H1 (cell line): ENCODE data around the gene SHCBP1L. TPM values are rescaled to one million over a fixed set of nuclear protein-coding genes. Genes with fewer than 3 reads are reported as not detected.
A peak's percentile ranks its signal among the peaks of the same experiment; 100 is the strongest.

ENCODE experiments used
- CTCF ChIA-PET: fragments of 300-600 bp; sonication (Branson Sonifier 250); formaldehyde crosslinking; loops from one replicate; lab custom pipeline; 2021; ENCODE audit not compliant: partially characterized antibody; lab: Charles Lee
- POLR2A ChIA-PET: fragments of 300-600 bp; sonication (Branson Sonifier 250); formaldehyde crosslinking; loops from one replicate; lab custom pipeline; 2021; ENCODE audit warnings: inconsistent platforms; ENCODE audit not compliant: partially characterized antibody; lab: Charles Lee
- DNase-seq, 2 experiments: peaks; one replicate each; pipeline versions ENCODE4 v3.0.0 to v3.0.0-alpha.2; 2010 to 2022; ENCODE audit warnings: low spot score in 2 of 2, low read depth in 1 of 2, mixed read lengths in 1 of 2
- FAIRE-seq: peaks from 2 replicates; lab custom pipeline; 2011; peaks lifted over from hg19 to GRCh38; lab: Jason Lieb, UNC
- H2AFZ ChIP-seq: 2 replicates; pipeline ENCODE4 v1.8.1; 2012; ENCODE audit warnings: low read length, inconsistent platforms
- H2AK5ac ChIP-seq: 2 replicates; pipeline ENCODE4 v1.6.1; 2013; ENCODE audit warnings: low read depth, low read length
- H2BK120ac ChIP-seq: replicated peaks from 2 replicates; pipeline ENCODE3; 2013; ENCODE audit warnings: low read depth, low read length, inconsistent platforms
- H2BK12ac ChIP-seq: 2 replicates; pipeline ENCODE4 v1.6.1; 2013; ENCODE audit warnings: low read depth, low read length
- H2BK15ac ChIP-seq: 2 replicates; pipeline ENCODE4 v1.6.1; 2013; ENCODE audit warnings: low read length
- H2BK20ac ChIP-seq: 2 replicates; pipeline ENCODE4 v1.6.1; 2013; ENCODE audit warnings: low read length
- H2BK5ac ChIP-seq: 2 replicates; pipeline ENCODE4 v1.6.1; 2013; ENCODE audit warnings: low read depth, low read length
- H3K14ac ChIP-seq: 2 replicates; pipeline ENCODE4 v1.6.1; 2013; ENCODE audit warnings: inconsistent platforms; ENCODE audit not compliant: insufficient read length
- H3K18ac ChIP-seq: 2 replicates; pipeline ENCODE4 v1.6.1; 2013; ENCODE audit warnings: low read length; ENCODE audit errors: extremely low read depth
- H3K23ac ChIP-seq: 2 replicates; pipeline ENCODE4 v1.6.1; 2013; ENCODE audit warnings: inconsistent platforms; ENCODE audit not compliant: insufficient read length
- H3K23me2 ChIP-seq: 2 replicates; pipeline ENCODE4 v1.6.1; 2013; ENCODE audit warnings: low read depth, low read length
- H3K27ac ChIP-seq: 2 replicates; pipeline ENCODE4 v1.6.1; 2011; ENCODE audit warnings: low read depth, low read length, inconsistent platforms
- H3K27me3 ChIP-seq, 4 experiments: replicated peaks in 1 of 4; 1 replicate in 1 of 4; 2 replicates in 3 of 4; pipeline versions ENCODE4 v1.6.1 to v1.8.1; 2011 to 2013; ENCODE audit warnings: low read length in 3 of 4, mild to moderate bottlenecking in 3 of 4, inconsistent platforms in 2 of 4, mixed read lengths in 2 of 4, moderate library complexity in 1 of 4; ENCODE audit not compliant: control insufficient read depth in 3 of 4, insufficient read depth in 3 of 4; ENCODE audit errors: extremely low read depth in 1 of 4
- H3K36me3 ChIP-seq, 4 experiments: 2 replicates each; pipeline versions ENCODE4 v1.6.1 to v1.8.1; 2011 to 2013; ENCODE audit warnings: mild to moderate bottlenecking in 4 of 4, low read length in 3 of 4, moderate library complexity in 2 of 4, control low read depth in 1 of 4, inconsistent platforms in 1 of 4; ENCODE audit not compliant: insufficient read depth in 4 of 4, control insufficient read depth in 2 of 4
- H3K4ac ChIP-seq: replicated peaks from 2 replicates; pipeline ENCODE3; 2013; ENCODE audit warnings: low read length, low read depth, mixed read lengths, inconsistent platforms; ENCODE audit not compliant: insufficient read length
- H3K4me1 ChIP-seq, 4 experiments: replicated peaks in 1 of 4; 1 replicate in 1 of 4; 2 replicates in 3 of 4; pipeline versions ENCODE4 v1.6.1 to v1.8.1; 2011 to 2013; ENCODE audit warnings: low read length in 3 of 4, inconsistent platforms in 2 of 4, mixed read lengths in 1 of 4; ENCODE audit not compliant: insufficient read depth in 4 of 4, control insufficient read depth in 3 of 4
- H3K4me2 ChIP-seq, 2 experiments: 2 replicates each; pipeline versions ENCODE4 v1.6.1 to v1.8.1; 2011 to 2013; ENCODE audit warnings: low read depth in 2 of 2, low read length in 2 of 2, control low read depth in 1 of 2, inconsistent platforms in 1 of 2, mild to moderate bottlenecking in 1 of 2; ENCODE audit not compliant: insufficient read depth in 1 of 2
- H3K4me3 ChIP-seq, 4 experiments: fragments of 200-600, 300-600 bp in 1 of 4; sonication (generic), shearing (Covaris generic), sonication (Bioruptor Twin) in 1 of 4; 2 replicates each; pipeline versions ENCODE4 v1.5.1 to v1.8.1; 2011 to 2016; ENCODE audit warnings: low read length in 4 of 4, low read depth in 3 of 4, control low read depth in 2 of 4, inconsistent platforms in 2 of 4, mild to moderate bottlenecking in 2 of 4, mixed read lengths in 1 of 4, moderate library complexity in 1 of 4; ENCODE audit not compliant: insufficient read depth in 2 of 4; ENCODE audit errors: extremely low read depth in 1 of 4
- H3K56ac ChIP-seq: replicated peaks from 2 replicates; pipeline ENCODE3; 2013; ENCODE audit warnings: low read depth, mild to moderate bottlenecking, mixed read lengths, low read length, inconsistent platforms; ENCODE audit not compliant: insufficient read length
- H3K79me1 ChIP-seq: 2 replicates; pipeline ENCODE4 v1.6.1; 2013; ENCODE audit warnings: low read depth, low read length, control low read depth
- H3K79me2 ChIP-seq, 2 experiments: 2 replicates each; pipeline versions ENCODE4 v1.6.1 to v1.8.1; 2012 to 2013; ENCODE audit warnings: low read length in 2 of 2, mild to moderate bottlenecking in 2 of 2, inconsistent platforms in 1 of 2; ENCODE audit not compliant: insufficient read depth in 2 of 2, control insufficient read depth in 1 of 2
- H3K9ac ChIP-seq, 4 experiments: replicated peaks in 1 of 4; 1 replicate in 1 of 4; 2 replicates in 3 of 4; pipeline versions ENCODE4 v1.6.1 to v1.8.1; 2011 to 2013; ENCODE audit warnings: low read depth in 3 of 4, low read length in 3 of 4, control low read depth in 2 of 4, mild to moderate bottlenecking in 2 of 4, moderate library complexity in 2 of 4, inconsistent platforms in 1 of 4; ENCODE audit errors: extremely low read depth in 1 of 4
- H3K9me3 ChIP-seq, 2 experiments: 2 replicates each; pipeline versions ENCODE4 v1.6.1 to v1.8.1; 2012 to 2013; ENCODE audit warnings: mild to moderate bottlenecking in 2 of 2, moderate library complexity in 2 of 2, control low read depth in 1 of 2, inconsistent platforms in 1 of 2, low read depth in 1 of 2, low read length in 1 of 2, mixed read lengths in 1 of 2; ENCODE audit not compliant: insufficient read depth in 2 of 2
- H4K20me1 ChIP-seq, 2 experiments: replicated peaks in 1 of 2; 2 replicates each; pipeline versions ENCODE3 to v1.8.1; 2011 to 2013; ENCODE audit warnings: inconsistent platforms in 2 of 2, low read length in 2 of 2, mild to moderate bottlenecking in 1 of 2; ENCODE audit not compliant: insufficient read depth in 2 of 2, control insufficient read depth in 1 of 2
- H4K5ac ChIP-seq: 2 replicates; pipeline ENCODE4 v1.6.1; 2013; ENCODE audit warnings: low read length, low read depth, mixed read lengths, inconsistent platforms; ENCODE audit not compliant: insufficient read length
- H4K8ac ChIP-seq: 2 replicates; pipeline ENCODE4 v1.8.0; 2013; ENCODE audit warnings: mild to moderate bottlenecking, moderate library complexity, low read length, inconsistent platforms; ENCODE audit not compliant: insufficient read depth; ENCODE audit errors: extremely low read depth
- H4K91ac ChIP-seq: replicated peaks from 2 replicates; pipeline ENCODE3; 2013; ENCODE audit warnings: low read length, mixed read lengths, inconsistent platforms; ENCODE audit not compliant: insufficient read length
- BCL11A ChIP-seq, 2 experiments: IDR thresholded peaks; one replicate each; pipeline ENCODE4 v1.6.1; 2011; ENCODE audit warnings: low read depth in 2 of 2, low read length in 2 of 2, mild to moderate bottlenecking in 2 of 2
- FOSL1 ChIP-seq: IDR thresholded peaks from 2 replicates; pipeline ENCODE4 v1.6.1; 2011; ENCODE audit warnings: mild to moderate bottlenecking, low read depth, low read length, moderate library complexity; ENCODE audit not compliant: insufficient read depth
- NANOG ChIP-seq: IDR thresholded peaks from 2 replicates; pipeline ENCODE4 v1.6.1; 2011; ENCODE audit warnings: low read length, low read depth, mild to moderate bottlenecking, inconsistent platforms; ENCODE audit not compliant: insufficient read depth, poor library complexity, severe bottlenecking
- RNF2 ChIP-seq: fragments of 200-900, 300-1000 bp; sonication (generic); IDR thresholded peaks from 2 replicates; pipeline ENCODE4 v1.7.1; 2016; ENCODE audit warnings: borderline replicate concordance, low read depth, mild to moderate bottlenecking, antibody characterized with exemption, low read length; ENCODE audit not compliant: poor library complexity, severe bottlenecking; ENCODE audit errors: missing control alignments
- SP4 ChIP-seq: IDR thresholded peaks from 2 replicates; pipeline ENCODE4 v1.6.1; 2012; ENCODE audit warnings: low read length, inconsistent platforms
- WGBS, 2 experiments: shearing (Covaris generic) in 1 of 2; methylation state at CpG; one replicate each; pipeline versions ENCODE4 v1.1.6 to v1.1.7; 2013 to 2015; ENCODE audit warnings: low lambda C conversion rate in 2 of 2, mixed read lengths in 2 of 2, inconsistent platforms in 1 of 2, low coverage in 1 of 2, missing lambda C conversion rate in 1 of 2; ENCODE audit not compliant: insufficient replicate concordance in 2 of 2, insufficient coverage in 1 of 2, insufficient read length in 1 of 2; ENCODE audit errors: extremely low coverage in 1 of 2, missing lambda C conversion rate in 1 of 2; 5-methylcytosine and 5-hydroxymethylcytosine counted together
- long read RNA-seq, 2 experiments: library from RNA in 1 of 2; library from capped mRNA in 1 of 2; stranded (forward); transcript quantifications; one replicate each; pipeline ENCODE4 v2.0.0, GENCODE V29; 2021; ENCODE audit warnings: inconsistent platforms in 1 of 2
- polyA minus RNA-seq, 3 experiments: library from RNA; depleted of rRNA, polyadenylated mRNA; stranded (reverse); fragments of >200 nt; gene quantifications; 1 replicate in 2 of 3; 2 replicates in 1 of 3; pipeline ENCODE4 v1.2.3, GENCODE V29; 2011
- polyA plus RNA-seq, 7 experiments: library from polyadenylated mRNA; depleted of rRNA in 3 of 7; stranded (reverse) in 5 of 7; unstranded in 2 of 7; fragments of >200 nt in 5 of 7; fragments of 200-250 nt in 2 of 7; gene quantifications; 1 replicate in 5 of 7; 2 replicates in 1 of 7; 4 replicates in 1 of 7; pipeline versions ENCODE4 v1.2.1 to v1.2.3, GENCODE V29; 2011 to 2013; ENCODE audit warnings: missing spikeins in 2 of 7, mixed read lengths in 2 of 7
- total RNA-seq: library from RNA; stranded (reverse); fragmentation: NEBNext Ultra II Directional; extraction: Animal tissue kit (Norgen Biotek cat#: 25700); gene quantifications from 2 replicates; pipeline ENCODE4 v1.2.1, GENCODE V29; 2021
- TF ChIP-seq, protein P1 (sequence below): IDR thresholded peaks from 2 replicates; pipeline ENCODE4 v1.6.1; 2012; ENCODE audit warnings: inconsistent platforms
- TF ChIP-seq, protein P2 (sequence below): IDR thresholded peaks from 2 replicates; pipeline ENCODE4 v1.6.1; 2012; ENCODE audit warnings: inconsistent platforms

SHCBP1L gene
- total RNA-seq: not detected in 2 replicates
- polyA plus RNA-seq (2011; rRNA removed): not detected in 2 replicates
- not detected for polyA plus RNA-seq (2011; cell fraction: cytosol; rRNA removed)
- polyA plus RNA-seq (2011; cell fraction: nucleus; rRNA removed): not detected
- polyA plus RNA-seq (2012, experiment 1 of 2): not detected in 4 replicates
- not detected for polyA plus RNA-seq (2012, experiment 2 of 2)
- not detected for polyA plus RNA-seq (2013, experiment 1 of 2)
- polyA plus RNA-seq (2013, experiment 2 of 2): not detected
- polyA minus RNA-seq (2011; rRNA and poly(A)+ RNA removed): 0.29 TPM in 1 of 2 replicates, not detected in the other
- not detected for polyA minus RNA-seq (2011; cell fraction: cytosol; rRNA and poly(A)+ RNA removed)
- polyA minus RNA-seq (2011; cell fraction: nucleus; rRNA and poly(A)+ RNA removed): not detected
- long read RNA-seq, experiment 1: 0 reads
- long read RNA-seq, experiment 2: 0 reads

DNA sequence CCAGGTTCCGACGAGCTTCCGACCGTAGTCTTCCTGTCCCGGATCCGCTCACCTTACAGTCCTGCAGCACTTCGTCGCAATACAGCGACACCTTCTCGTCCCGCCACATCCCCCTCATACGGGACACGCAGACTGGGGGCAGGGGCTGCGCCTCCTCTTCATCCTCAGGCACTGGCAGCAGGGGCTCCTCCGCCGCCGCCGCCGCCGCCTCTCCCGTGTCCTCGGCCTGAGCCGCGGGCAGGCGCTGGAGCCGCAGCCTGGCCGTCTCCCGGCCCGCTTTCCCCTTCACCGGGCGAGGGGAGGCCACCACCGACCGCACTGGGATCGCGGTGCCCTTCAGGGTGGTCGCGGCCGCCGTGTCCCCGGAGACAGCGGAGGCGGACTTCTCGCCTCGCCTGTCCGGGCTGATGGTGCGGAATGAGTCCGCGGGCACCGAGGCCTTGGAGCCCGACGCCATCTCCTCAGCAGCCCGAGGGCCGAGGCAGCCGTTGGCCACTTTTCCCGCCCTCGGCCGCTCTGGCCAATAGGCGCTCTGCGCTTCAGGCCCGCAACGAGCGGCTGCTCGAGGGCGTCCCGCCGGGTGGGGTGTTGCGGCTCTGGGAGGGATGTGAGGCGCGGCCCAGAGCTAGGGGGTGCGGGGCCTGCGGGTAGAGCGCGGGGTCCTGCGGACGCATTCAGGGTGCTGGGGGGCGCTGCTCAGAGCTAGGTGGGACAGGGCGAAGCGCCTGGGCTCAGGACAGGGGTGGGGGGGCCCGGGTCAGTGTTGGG is at the start of gene SHCBP1L:
Gene SHCBP1L, minus strand, starts transcription at position 490 of the 768 bp plus-strand sequence. Its CDS starts 33 bp downstream, at position 457.
- WGBS, 2 experiments: 94% methylated on average over 56 of the region's 79 CpGs; no CpG with 5 or more reads in 1 of the 2 experiments
- no peak within 1 kb of the TSS for H2AK5ac ChIP-seq
- no peak within 1 kb of the TSS for H3K23ac ChIP-seq
- no peak within 1 kb of the TSS for H3K9ac ChIP-seq
- H3K79me1 ChIP-seq: no peaks in the 10 kb centered on the region
- no peak within 1 kb of the TSS for H3K56ac ChIP-seq
- H3K4me3 ChIP-seq: no peak within 1 kb of the TSS
- no peaks in the 10 kb centered on the region for H3K27me3 ChIP-seq
- ChIA-PET POLR2A (interaction anchor here (0.6 kb wide), 1 partner anchor 317 kb away, joined by 3 read pairs; no protein-coding TSS in a partner anchor), CTCF (no interaction called here)
- TF ChIP-seq RNF2 (no peak), NANOG (no peak), SP4 (no peak), BCL11A (IDR thresholded peaks at IDR 0.05; ENCODE audit: low read depth in 2 of 2, low read length in 2 of 2) (no peak), FOSL1 (no peak)
- TF ChIP-seq, protein P1, sequence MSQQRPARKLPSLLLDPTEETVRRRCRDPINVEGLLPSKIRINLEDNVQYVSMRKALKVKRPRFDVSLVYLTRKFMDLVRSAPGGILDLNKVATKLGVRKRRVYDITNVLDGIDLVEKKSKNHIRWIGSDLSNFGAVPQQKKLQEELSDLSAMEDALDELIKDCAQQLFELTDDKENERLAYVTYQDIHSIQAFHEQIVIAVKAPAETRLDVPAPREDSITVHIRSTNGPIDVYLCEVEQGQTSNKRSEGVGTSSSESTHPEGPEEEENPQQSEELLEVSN: peak; percentile 99
- TF ChIP-seq, protein P2, sequence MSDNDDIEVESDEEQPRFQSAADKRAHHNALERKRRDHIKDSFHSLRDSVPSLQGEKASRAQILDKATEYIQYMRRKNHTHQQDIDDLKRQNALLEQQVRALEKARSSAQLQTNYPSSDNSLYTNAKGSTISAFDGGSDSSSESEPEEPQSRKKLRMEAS: peak; percentile 77; the same call in 1 of the 2 replicates
- H3K36me3 ChIP-seq: no peaks in the 10 kb centered on the region
- no peak for DNase-seq
- H2BK12ac ChIP-seq: no peak within 1 kb of the TSS
- H4K20me1 ChIP-seq: no peaks in the 10 kb centered on the region
- no peaks in the 10 kb centered on the region for H3K79me2 ChIP-seq
- no peak within 1 kb of the TSS for H3K4me2 ChIP-seq
- no peak within 1 kb of the TSS for H2BK15ac ChIP-seq
- no peak within 1 kb of the TSS for H4K5ac ChIP-seq
- H4K91ac ChIP-seq: no peak within 1 kb of the TSS
- peak within 1 kb of the TSS; percentile 85; the same call in 1 of the 2 replicates for H4K8ac ChIP-seq
- 0 out of 2 replicates have a peak within 1 kb of the TSS, but pooled peaks have one; percentile 43 for H2BK20ac ChIP-seq
- H2BK5ac ChIP-seq: no peak within 1 kb of the TSS
- no peak within 1 kb of the TSS for H2BK120ac ChIP-seq
- no peak within 1 kb of the TSS for H3K18ac ChIP-seq
- H3K9me3 ChIP-seq: no peaks in the 10 kb centered on the region; a peak in 1 of 4 replicates
- FAIRE-seq: no peak
- H3K4me1 ChIP-seq: no peaks in the 10 kb centered on the region
- no peaks in the 10 kb centered on the region for H3K23me2 ChIP-seq
- H3K4ac ChIP-seq: no peak within 1 kb of the TSS
- no peak within 1 kb of the TSS for H3K27ac ChIP-seq
- H2AFZ ChIP-seq: peak within 1 kb of the TSS; percentile 23; the same call in 1 of the 2 replicates
- no peak within 1 kb of the TSS for H3K14ac ChIP-seq
